Hepatocyte (in vitro differentiated cells): ENCODE results near the gene MYL2. TPM values are rescaled to one million over a fixed set of nuclear protein-coding genes. Genes with fewer than 3 reads are reported as not detected.

ENCODE experiments used
- DNase-seq: peaks from one replicate; pipeline ENCODE4 v3.0.0-alpha.2; 2016; ENCODE audit warnings: low spot score
- H2AFZ ChIP-seq: fragments of 200-600 bp; sonication (generic); 2 replicates; pipeline ENCODE4 v1.6.0; 2016; ENCODE audit warnings: antibody characterized with exemption, mild to moderate bottlenecking
- H3K27ac ChIP-seq: fragments of 200-600 bp; sonication (generic); 2 replicates; pipeline ENCODE4 v1.5.1; 2016; ENCODE audit warnings: mild to moderate bottlenecking
- H3K27me3 ChIP-seq: fragments of 200-600 bp; sonication (generic); 2 replicates; pipeline ENCODE4 v1.6.1; 2016
- H3K36me3 ChIP-seq: fragments of 200-600 bp; sonication (generic); replicated peaks from 2 replicates; pipeline ENCODE4 v1.5.1; 2016; ENCODE audit warnings: low read depth; ENCODE audit not compliant: insufficient read depth
- H3K4me1 ChIP-seq: fragments of 200-600 bp; sonication (generic); 2 replicates; pipeline ENCODE4 v1.5.1; 2016; ENCODE audit warnings: mild to moderate bottlenecking, moderate library complexity; ENCODE audit not compliant: insufficient read depth
- H3K4me2 ChIP-seq: fragments of 200-600 bp; sonication (generic); 2 replicates; pipeline ENCODE4 v1.6.0; 2016
- H3K4me3 ChIP-seq: fragments of 200-600 bp; sonication (generic); 2 replicates; pipeline ENCODE4 v1.5.1; 2016; ENCODE audit warnings: mild to moderate bottlenecking
- H3K79me2 ChIP-seq: fragments of 200-600 bp; sonication (generic); 2 replicates; pipeline ENCODE4 v1.6.0; 2017; ENCODE audit warnings: mild to moderate bottlenecking
- H3K9me2 ChIP-seq: fragments of 200-600 bp; sonication (generic); replicated peaks from 2 replicates; pipeline ENCODE4 v1.6.0; 2017; ENCODE audit warnings: mild to moderate bottlenecking; ENCODE audit not compliant: insufficient read depth
- H3K9me3 ChIP-seq: fragments of 200-600 bp; sonication (generic); 2 replicates; pipeline ENCODE4 v1.5.1; 2016; ENCODE audit warnings: low read depth, mild to moderate bottlenecking
- H4K20me1 ChIP-seq: fragments of 200-600 bp; sonication (generic); 2 replicates; pipeline ENCODE4 v1.6.0; 2016; ENCODE audit warnings: mild to moderate bottlenecking; ENCODE audit not compliant: insufficient read depth, poor library complexity, severe bottlenecking
- EZH2 ChIP-seq: fragments of 200-600 bp; sonication (generic); IDR thresholded peaks from 2 replicates; pipeline ENCODE4 v1.6.1; 2016; ENCODE audit warnings: antibody characterized with exemption, mild to moderate bottlenecking, borderline replicate concordance
- EZH2phosphoT487 ChIP-seq: fragments of 200-600 bp; sonication (generic); IDR thresholded peaks from one replicate; pipeline ENCODE4 v1.6.1; 2018; ENCODE audit warnings: antibody characterized with exemption, mild to moderate bottlenecking, low read depth, moderate library complexity; ENCODE audit not compliant: unreplicated experiment, severe bottlenecking
- WGBS: methylation state at CpG from one replicate; pipeline ENCODE4 v1.1.6; 2016; ENCODE audit warnings: low lambda C conversion rate; ENCODE audit errors: missing lambda C conversion rate; 5-methylcytosine and 5-hydroxymethylcytosine counted together
- polyA plus RNA-seq: library from polyadenylated mRNA; unstranded; fragments of >200 nt; fragmentation: Nextera tagmentation; extraction: Ambion mirVana; gene quantifications from 2 replicates; pipeline ENCODE4 v1.2.1, GENCODE V29; 2016
- total RNA-seq: library from RNA; depleted of rRNA; stranded (reverse); fragments of >200 nt; gene quantifications from 2 replicates; pipeline ENCODE4 v1.2.3, GENCODE V29; 2014
- TF ChIP-seq, protein P1 (sequence below): fragments of 200-600 bp; sonication (generic); IDR thresholded peaks from 2 replicates; pipeline ENCODE4 v1.5.1; 2016; ENCODE audit warnings: antibody characterized with exemption, mild to moderate bottlenecking; ENCODE audit not compliant: poor library complexity

Gene MYL2, protein sequence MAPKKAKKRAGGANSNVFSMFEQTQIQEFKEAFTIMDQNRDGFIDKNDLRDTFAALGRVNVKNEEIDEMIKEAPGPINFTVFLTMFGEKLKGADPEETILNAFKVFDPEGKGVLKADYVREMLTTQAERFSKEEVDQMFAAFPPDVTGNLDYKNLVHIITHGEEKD
- total RNA-seq (not detected in 2 replicates), polyA plus RNA-seq (not detected in 2 replicates)

DNA sequence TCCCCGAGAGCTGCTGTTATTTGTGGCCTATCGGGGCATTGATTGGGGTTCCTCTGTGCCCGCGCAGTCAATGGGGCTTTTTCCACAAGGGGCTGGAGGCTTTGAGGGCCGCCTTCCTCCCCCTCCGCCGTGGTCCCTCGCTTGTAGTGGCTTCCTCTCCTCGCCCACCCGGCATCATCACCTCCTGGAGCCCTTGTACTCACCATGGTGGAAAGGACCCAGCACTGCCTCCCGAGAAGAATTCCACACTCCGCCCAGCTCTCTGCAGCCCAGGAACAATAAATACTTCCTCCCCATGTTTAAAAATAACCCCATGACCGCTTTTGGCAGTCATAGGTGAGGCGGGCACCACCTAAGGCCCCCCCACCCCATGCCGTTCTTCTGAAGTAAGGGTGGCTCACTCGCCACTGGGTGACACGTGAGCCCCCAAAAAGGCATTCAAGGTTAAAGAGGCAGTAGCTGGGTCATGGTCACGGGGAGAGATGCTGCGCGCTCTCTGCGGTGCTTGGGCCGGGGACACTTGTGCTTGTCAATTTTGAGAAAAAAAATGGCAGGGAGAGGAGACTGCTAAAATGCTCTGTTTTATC, at the start of gene MYL2:
TSS of gene MYL2 (minus strand) at position 256 of the 587 bp plus-strand sequence. CDS start at position 206, 50 bp downstream.
- Histone ChIP-seq H3K4me3 (no peak within 1 kb of the TSS), H2AFZ (no peak within 1 kb of the TSS), H4K20me1 (no peaks in the 10 kb centered on the region), H3K27me3 (no peaks in the 10 kb centered on the region), H3K27ac (no peak within 1 kb of the TSS), H3K4me2 (no peak within 1 kb of the TSS), H3K4me1 (no peaks in the 10 kb centered on the region), H3K9me2 (no peaks in the 10 kb centered on the region), H3K36me3 (no peaks in the 10 kb centered on the region), H3K9me3 (no peaks in the 10 kb centered on the region), H3K79me2 (no peaks in the 10 kb centered on the region)
- TF ChIP-seq EZH2phosphoT487 (no peak), EZH2 (no peak)
- TF ChIP-seq, protein P1, sequence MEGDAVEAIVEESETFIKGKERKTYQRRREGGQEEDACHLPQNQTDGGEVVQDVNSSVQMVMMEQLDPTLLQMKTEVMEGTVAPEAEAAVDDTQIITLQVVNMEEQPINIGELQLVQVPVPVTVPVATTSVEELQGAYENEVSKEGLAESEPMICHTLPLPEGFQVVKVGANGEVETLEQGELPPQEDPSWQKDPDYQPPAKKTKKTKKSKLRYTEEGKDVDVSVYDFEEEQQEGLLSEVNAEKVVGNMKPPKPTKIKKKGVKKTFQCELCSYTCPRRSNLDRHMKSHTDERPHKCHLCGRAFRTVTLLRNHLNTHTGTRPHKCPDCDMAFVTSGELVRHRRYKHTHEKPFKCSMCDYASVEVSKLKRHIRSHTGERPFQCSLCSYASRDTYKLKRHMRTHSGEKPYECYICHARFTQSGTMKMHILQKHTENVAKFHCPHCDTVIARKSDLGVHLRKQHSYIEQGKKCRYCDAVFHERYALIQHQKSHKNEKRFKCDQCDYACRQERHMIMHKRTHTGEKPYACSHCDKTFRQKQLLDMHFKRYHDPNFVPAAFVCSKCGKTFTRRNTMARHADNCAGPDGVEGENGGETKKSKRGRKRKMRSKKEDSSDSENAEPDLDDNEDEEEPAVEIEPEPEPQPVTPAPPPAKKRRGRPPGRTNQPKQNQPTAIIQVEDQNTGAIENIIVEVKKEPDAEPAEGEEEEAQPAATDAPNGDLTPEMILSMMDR: no peak
- 89% methylated on average over 22 of the region's 22 CpGs for WGBS
- DNase-seq: no peak

GRCh38 chr12:110966081-110966760, 45.8 kb upstream of the MYL2 start:
- Histone ChIP-seq H3K9me3 (no peaks in the 10 kb centered on the region), H3K27ac (no peak overlapping the region), H3K4me3 (no peak overlapping the region), H4K20me1 (no peaks in the 10 kb centered on the region), H3K4me2 (no peak overlapping the region), H3K9me2 (no peaks in the 10 kb centered on the region), H3K79me2 (no peaks in the 10 kb centered on the region), H3K36me3 (no peaks in the 10 kb centered on the region), H3K27me3 (peaks cover 6% of the 10 kb centered on the region), H2AFZ (no peak overlapping the region), H3K4me1 (no peaks in the 10 kb centered on the region)
- WGBS: 74% methylated on average over 23 of the region's 23 CpGs
- TF ChIP-seq, protein P1: no peak
- TF ChIP-seq EZH2: no peak
- no peak for TF ChIP-seq EZH2phosphoT487
- no peak for DNase-seq

GRCh38 chr12:110965574-110965973, 45.2 kb upstream of the MYL2 start:
- H3K9me3 ChIP-seq: no peaks in the 10 kb centered on the region
- DNase-seq: no peak
- H2AFZ ChIP-seq: no peak overlapping the region
- no peaks in the 10 kb centered on the region for H3K4me1 ChIP-seq
- no peaks in the 10 kb centered on the region for H3K9me2 ChIP-seq
- H3K4me3 ChIP-seq: no peak overlapping the region
- TF ChIP-seq, protein P1: no peak
- TF ChIP-seq EZH2 (no peak), EZH2phosphoT487 (no peak)
- H3K4me2 ChIP-seq: no peak overlapping the region
- no peaks in the 10 kb centered on the region for H4K20me1 ChIP-seq
- peaks cover 6% of the 10 kb centered on the region for H3K27me3 ChIP-seq
- no peaks in the 10 kb centered on the region for H3K79me2 ChIP-seq
- H3K27ac ChIP-seq: no peak overlapping the region
- no peaks in the 10 kb centered on the region for H3K36me3 ChIP-seq
- 86% methylated on average over 12 of the region's 12 CpGs for WGBS
